ENCODE measurements around the gene OR2T35. TPM values are rescaled to one million over a fixed set of nuclear protein-coding genes. Genes with fewer than 3 reads are reported as not detected.

The OR2T35 gene
- total and polyA plus RNA-seq, 2 of the 13 experiments (the other 11 are each of a cell fraction or from before 2014, with no cell fraction given): not detected

- no peak for FAIRE-seq
- ChIA-PET POLR2A (no interaction called here), CTCF (ENCODE audit: low intra/inter-chr PET ratio, low total read pairs) (no interaction called here)
- no peak for ATAC-seq
- intact Hi-C loops (cut with micrococcal nuclease; ENCODE audit: unreplicated experiment) (no loop called here), in situ Hi-C loops (cut with HindIII; ENCODE audit: extremely low pct_ligation_motif_present, low pct_unique_long_range_greater_than_20kb) (no loop called here)
- Histone ChIP-seq H4K20me1 (ENCODE audit: insufficient read depth, low read length) (no peaks in the 10 kb centered on the region), H2AFZ (ENCODE audit: low read length) (no peak overlapping the region), H3K27me3 (ENCODE audit: control insufficient read depth in 1 of 2, insufficient read depth in 2 of 2, low read length in 2 of 2) (no peaks in the 10 kb centered on the region), H3K9me3 (ENCODE audit: low read length) (no peaks in the 10 kb centered on the region), H3K4me1 (ENCODE audit: insufficient read depth, low read length) (no peaks in the 10 kb centered on the region), H3K4me2 (ENCODE audit: low read depth, low read length) (no peak overlapping the region), H3K79me2 (ENCODE audit: insufficient read depth, low read length) (no peaks in the 10 kb centered on the region), H3K27ac (ENCODE audit: extremely low read length, insufficient read depth, low read length) (no peak overlapping the region), H3K36me3 (replicated peaks in 1 of 2; ENCODE audit: control insufficient read depth in 1 of 2, insufficient read depth in 2 of 2, low read length in 2 of 2) (no peaks in the 10 kb centered on the region), H3K9ac (ENCODE audit: insufficient read depth, low read depth, low read length) (no peak overlapping the region), H3K4me3 (replicated peaks in 1 of 3; ENCODE audit: insufficient read depth in 1 of 3, low read depth in 2 of 3, low read length in 3 of 3) (no peak overlapping the region)
- TF ChIP-seq SNAPC5 (CRISPR knock-in tag; IDR thresholded peaks at IDR 0.05; ENCODE audit: borderline replicate concordance) (no peak), ZMAT3 (CRISPR knock-in tag; conservative IDR thresholded peaks at IDR 0.05) (no peak), NFKB2 (CRISPR knock-in tag; IDR thresholded peaks at IDR 0.05; ENCODE audit: borderline replicate concordance) (no peak), EZH2 (conservative IDR thresholded peaks at IDR 0.05; ENCODE audit: low read depth, low read length) (no peak), HMGXB4 (CRISPR knock-in tag; IDR thresholded peaks at IDR 0.05; ENCODE audit: borderline replicate concordance in 1 of 2, low read depth in 1 of 2) (no peak), CBX1 (IDR thresholded peaks at IDR 0.05; ENCODE audit: low read depth) (no peak), PRDM4 (CRISPR knock-in tag; IDR thresholded peaks at IDR 0.05; ENCODE audit: borderline replicate concordance) (no peak), ETV6 (CRISPR knock-in tag; conservative IDR thresholded peaks at IDR 0.05) (no peak), SMAD9 (CRISPR knock-in tag; IDR thresholded peaks at IDR 0.05) (no peak), SKIL (CRISPR knock-in tag; IDR thresholded peaks at IDR 0.05; ENCODE audit: borderline replicate concordance) (no peak), ZNF274 (CRISPR knock-in tag; IDR thresholded peaks at IDR 0.05) (no peak), ZNF672 (CRISPR knock-in tag; IDR thresholded peaks at IDR 0.05) (no peak)
- no peak for DNase-seq (ENCODE audit: low spot score)
- no TSS peak for BruUV-seq (replicated peaks)
- WGBS (ENCODE audit: low lambda C conversion rate): 4% methylated on average over 3 of the region's 3 CpGs
Measured at GRCh38 chr1:248589334-248589733, 55.7 kb downstream of the OR2T35 start.
